NCI-H2107 (cell line): Measurements from ENCODE around the gene ZPR1.
"Not testable (repeated sequence)": the region's sequence is repeated elsewhere in the genome, so short reads cannot be mapped to it uniquely, and the experiment has no call there.

Experiments used
- DNase-seq: peaks from one replicate; lab custom pipeline; 2025; lab: John Stamatoyannopoulos, UW

The ZPR1 gene

GRCh38 chr11:116787786-116788486 is at the start of gene ZPR1:
Gene ZPR1, minus strand, starts transcription at chr11:116788023. Its CDS starts 33 bp downstream, at chr11:116787990.
- DNase-seq: peak; percentile 44

GRCh38 chr11:116836632-116836991 is 48.8 kb upstream of the ZPR1 start:
- DNase-seq: no peak

- DNase-seq: peak; percentile 75
These were observed 48.2 kb upstream of the ZPR1 start for GRCh38 chr11:116835791-116836631.

DNA sequence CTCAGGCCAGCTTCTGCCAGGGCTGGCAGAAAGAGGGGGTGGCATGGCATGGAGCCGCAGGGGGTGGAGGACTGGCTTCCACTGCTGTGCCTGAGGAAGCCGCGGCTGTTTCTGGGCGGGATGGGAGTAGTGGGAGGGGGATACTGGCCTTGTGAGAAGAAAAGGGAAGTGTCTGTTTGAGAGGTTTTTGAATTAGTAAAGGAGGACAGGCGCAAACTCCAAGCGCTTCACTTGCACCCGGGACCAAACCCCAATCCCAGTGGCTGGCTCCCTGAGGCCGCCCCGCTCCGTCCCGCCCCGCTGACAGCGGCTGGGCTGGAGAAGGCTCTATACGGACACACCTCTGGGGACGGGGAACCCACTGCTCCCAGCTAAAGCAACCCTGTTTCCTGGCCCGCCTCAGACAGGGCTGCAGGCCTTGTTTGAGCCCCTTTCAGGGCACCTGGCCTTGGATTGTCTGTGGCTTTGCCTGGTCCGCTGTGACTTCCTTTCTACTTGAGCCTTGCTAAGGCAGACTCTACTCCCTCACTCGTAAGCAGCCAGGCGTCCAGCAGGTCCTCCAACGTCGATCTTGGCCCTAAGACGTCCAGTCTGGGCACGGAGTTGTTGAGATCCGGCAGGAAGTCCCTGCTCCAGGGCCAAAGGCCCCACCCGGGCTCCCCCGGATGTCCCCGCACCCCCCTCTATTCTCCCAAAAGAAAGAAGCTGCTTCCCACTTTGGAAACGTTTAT is 47.4 kb upstream of the ZPR1 start:
- DNase-seq: no peak

DNA sequence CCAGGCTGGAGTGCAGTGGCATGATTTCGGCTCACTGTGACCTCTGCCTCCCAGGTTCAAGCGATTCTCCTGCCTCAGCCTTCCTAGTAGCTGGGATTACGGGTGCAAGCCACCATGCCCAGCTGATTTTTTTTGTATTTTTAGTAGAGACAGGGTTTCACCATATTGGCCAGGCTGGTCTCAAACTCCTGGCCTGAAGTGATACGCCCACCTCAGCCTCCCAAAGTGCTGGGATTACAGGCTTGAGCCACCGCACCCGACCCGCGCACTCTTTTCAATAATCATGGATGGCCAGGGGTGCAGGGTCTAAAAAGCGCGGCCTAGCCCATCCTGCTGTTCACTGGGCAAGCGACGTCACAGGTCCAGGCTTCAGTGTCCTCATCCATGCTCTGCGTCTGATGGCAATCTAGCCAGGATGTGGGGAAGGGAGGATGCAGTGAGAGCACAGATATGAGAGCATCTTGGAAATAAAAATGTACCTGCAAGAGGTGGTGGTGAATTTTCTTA is 46.8 kb upstream of the ZPR1 start:
- DNase-seq: not testable (repeated sequence)

GRCh38 chr11:116833816-116834534 is 46.2 kb upstream of the ZPR1 start:
- DNase-seq: no peak

GRCh38 chr11:116833491-116833815 is 45.6 kb upstream of the ZPR1 start:
- no peak for DNase-seq

DNA sequence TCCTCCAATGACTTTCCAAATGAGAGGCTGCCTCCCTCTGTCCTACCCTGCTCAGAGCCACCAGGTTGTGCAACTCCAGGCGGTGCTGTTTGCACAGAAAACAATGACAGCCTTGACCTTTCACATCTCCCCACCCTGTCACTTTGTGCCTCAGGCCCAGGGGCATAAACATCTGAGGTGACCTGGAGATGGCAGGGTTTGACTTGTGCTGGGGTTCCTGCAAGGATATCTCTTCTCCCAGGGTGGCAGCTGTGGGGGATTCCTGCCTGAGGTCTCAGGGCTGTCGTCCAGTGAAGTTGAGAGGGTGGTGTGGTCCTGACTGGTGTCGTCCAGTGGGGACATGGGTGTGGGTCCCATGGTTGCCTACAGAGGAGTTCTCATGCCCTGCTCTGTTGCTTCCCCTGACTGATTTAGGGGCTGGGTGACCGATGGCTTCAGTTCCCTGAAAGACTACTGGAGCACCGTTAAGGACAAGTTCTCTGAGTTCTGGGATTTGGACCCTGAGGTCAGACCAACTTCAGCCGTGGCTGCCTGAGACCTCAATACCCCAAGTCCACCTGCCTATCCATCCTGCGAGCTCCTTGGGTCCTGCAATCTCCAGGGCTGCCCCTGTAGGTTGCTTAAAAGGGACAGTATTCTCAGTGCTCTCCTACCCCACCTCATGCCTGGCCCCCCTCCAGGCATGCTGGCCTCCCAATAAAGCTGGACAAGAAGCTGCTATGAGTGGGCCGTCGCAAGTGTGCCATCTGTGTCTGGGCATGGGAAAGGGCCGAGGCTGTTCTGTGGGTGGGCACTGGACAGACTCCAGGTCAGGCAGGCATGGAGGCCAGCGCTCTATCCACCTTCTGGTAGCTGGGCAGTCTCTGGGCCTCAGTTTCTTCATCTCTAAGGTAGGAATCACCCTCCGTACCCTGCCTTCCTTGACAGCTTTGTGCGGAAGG is 44.8 kb upstream of the ZPR1 start:
- no peak for DNase-seq

DNA sequence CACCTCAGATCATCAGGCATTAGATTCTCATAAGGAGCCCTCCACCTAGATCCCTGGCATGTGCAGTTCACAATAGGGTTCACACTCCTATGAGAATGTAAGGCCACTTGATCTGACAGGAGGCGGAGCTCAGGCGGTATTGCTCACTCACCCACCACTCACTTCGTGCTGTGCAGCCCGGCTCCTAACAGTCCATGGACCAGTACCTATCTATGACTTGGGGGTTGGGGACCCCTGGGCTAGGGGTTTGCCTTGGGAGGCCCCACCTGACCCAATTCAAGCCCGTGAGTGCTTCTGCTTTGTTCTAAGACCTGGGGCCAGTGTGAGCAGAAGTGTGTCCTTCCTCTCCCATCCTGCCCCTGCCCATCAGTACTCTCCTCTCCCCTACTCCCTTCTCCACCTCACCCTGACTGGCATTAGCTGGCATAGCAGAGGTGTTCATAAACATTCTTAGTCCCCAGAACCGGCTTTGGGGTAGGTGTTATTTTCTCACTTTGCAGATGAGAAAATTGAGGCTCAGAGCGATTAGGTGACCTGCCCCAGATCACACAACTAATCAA is 44.0 kb upstream of the ZPR1 start:
- DNase-seq: no peak

- no peak for DNase-seq
These were observed 42.5 kb upstream of the ZPR1 start for GRCh38 chr11:116830184-116830912.

DNA sequence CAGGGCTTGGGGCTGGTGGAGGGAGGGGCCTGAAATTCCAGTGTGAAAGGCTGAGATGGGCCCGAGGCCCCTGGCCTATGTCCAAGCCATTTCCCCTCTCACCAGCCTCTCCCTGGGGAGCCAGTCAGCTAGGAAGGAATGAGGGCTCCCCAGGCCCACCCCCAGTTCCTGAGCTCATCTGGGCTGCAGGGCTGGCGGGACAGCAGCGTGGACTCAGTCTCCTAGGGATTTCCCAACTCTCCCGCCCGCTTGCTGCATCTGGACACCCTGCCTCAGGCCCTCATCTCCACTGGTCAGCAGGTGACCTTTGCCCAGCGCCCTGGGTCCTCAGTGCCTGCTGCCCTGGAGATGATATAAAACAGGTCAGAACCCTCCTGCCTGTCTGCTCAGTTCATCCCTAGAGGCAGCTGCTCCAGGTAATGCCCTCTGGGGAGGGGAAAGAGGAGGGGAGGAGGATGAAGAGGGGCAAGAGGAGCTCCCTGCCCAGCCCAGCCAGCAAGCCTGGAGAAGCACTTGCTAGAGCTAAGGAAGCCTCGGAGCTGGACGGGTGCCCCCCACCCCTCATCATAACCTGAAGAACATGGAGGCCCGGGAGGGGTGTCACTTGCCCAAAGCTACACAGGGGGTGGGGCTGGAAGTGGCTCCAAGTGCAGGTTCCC is 41.8 kb upstream of the ZPR1 start, which contains the start of gene APOC3:
Gene APOC3, plus strand, starts transcription at position 383 of the 659 bp plus-strand sequence. CDS start 676 bp downstream, outside the sequence.
- DNase-seq: no peak

DNA sequence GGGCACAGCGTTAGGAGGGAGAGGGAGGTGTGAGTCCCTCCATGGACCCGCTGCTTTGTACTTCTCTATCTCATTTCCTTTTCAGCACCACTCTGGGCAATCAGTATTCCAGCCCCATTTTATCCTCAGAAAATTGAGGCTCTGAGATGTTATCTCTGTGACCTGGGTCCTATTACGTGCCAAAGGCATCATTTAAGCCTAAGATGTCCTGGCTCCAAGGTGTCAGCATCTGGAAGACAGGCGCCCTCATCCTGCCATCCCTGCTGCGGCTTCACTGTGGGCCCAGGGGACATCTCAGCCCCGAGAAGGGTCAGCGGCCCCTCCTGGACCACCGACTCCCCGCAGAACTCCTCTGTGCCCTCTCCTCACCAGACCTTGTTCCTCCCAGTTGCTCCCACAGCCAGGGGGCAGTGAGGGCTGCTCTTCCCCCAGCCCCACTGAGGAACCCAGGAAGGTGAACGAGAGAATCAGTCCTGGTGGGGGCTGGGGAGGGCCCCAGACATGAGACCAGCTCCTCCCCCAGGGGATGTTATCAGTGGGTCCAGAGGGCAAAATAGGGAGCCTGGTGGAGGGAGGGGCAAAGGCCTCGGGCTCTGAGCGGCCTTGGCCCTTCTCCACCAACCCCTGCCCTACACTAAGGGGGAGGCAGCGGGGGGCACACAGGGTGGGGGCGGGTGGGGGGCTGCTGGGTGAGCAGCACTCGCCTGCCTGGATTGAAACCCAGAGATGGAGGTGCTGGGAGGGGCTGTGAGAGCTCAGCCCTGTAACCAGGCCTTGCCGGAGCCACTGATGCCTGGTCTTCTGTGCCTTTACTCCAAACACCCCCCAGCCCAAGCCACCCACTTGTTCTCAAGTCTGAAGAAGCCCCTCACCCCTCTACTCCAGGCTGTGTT is 41.1 kb upstream of the ZPR1 start:
- DNase-seq: no peak

- no peak for DNase-seq
These were observed 39.6 kb upstream of the ZPR1 start for GRCh38 chr11:116827461-116827860.

DNA sequence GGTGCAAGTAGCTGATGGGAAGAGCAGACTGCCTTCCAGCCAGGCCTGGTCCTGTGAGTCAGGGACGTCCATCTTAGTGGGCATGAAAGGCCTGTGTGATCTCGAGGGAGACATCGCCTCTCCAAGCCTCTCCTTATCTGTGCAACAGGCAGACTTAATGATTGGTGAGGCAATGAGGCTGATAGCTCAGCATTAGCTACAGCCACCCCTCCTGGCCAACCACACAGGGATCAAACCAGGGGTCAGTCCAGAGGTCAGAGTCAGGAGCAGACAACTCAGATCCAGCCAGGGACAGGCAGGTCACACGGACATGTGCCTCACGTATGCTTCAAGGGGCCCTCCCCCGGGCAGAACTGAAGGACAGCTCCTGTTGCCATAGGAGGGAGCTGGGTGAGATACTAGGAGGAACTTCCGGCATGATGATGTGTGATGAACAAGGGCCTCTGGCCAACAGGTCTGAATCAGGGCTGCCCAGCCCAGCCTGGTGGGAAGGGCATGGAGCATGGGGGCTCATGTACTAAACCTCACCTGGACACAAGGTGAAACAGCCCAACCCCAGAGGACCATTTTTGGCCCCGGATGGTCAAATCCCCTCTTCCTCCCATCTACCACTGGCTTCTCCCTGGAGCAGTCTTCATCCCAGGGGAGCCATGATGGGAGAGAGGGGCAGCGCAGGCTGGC is 39.1 kb upstream of the ZPR1 start:
- no peak for DNase-seq

GRCh38 chr11:116825854-116826750 is 38.3 kb upstream of the ZPR1 start:
- no peak for DNase-seq

DNA sequence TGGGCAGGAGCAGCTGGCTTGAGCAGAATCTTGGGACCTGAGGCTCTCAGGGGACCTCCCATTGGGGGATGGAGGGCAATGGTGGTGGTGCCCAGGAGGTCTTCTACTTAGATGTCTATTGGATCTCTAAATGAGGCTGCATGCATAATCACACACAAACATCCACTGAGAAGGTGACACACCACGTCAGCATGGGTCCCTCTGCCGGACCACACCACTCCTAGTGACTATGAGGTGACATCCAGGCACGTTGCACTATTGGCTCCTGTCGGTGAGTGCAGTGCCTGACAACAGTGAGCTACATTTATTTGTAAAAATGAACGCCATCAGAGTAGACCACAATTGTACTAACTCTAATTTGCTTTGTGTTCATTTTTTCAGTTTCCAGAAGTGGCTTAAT is 37.6 kb upstream of the ZPR1 start:
- DNase-seq: no peak
